OCI-LY7 (cell line): ENCODE measurements around the gene IFNK.

Experiments
- CTCF ChIP-seq: fragments of 200-600 bp; sonication (generic); conservative IDR thresholded peaks from 2 replicates; pipeline ENCODE4 v1.5.1; 2014; ENCODE audit warnings: mild to moderate bottlenecking, antibody characterized with exemption, low read length, moderate library complexity, mixed read lengths
- EZH2phosphoT487 ChIP-seq: fragments of 200-600 bp; sonication (generic); IDR thresholded peaks from 2 replicates; pipeline ENCODE4 v1.6.1; 2018; ENCODE audit warnings: low read depth, borderline replicate concordance, mild to moderate bottlenecking, mixed run types, antibody characterized with exemption, low read length, moderate library complexity, mixed read lengths

- TF ChIP-seq CTCF = no peak
- TF ChIP-seq EZH2phosphoT487 = no peak
Observed at GRCh38 chr9:27560457-27560856, 36.4 kb downstream of the IFNK start.
